HS-5 (cell line): ENCODE results near the gene SHROOM2.
A peak's percentile ranks its signal among the peaks of the same experiment; 100 is the strongest.

Experiments
- DNase-seq: peaks from one replicate; pipeline ENCODE4 v3.0.0-alpha.2; 2012; ENCODE audit warnings: low read depth

Gene SHROOM2

DNA sequence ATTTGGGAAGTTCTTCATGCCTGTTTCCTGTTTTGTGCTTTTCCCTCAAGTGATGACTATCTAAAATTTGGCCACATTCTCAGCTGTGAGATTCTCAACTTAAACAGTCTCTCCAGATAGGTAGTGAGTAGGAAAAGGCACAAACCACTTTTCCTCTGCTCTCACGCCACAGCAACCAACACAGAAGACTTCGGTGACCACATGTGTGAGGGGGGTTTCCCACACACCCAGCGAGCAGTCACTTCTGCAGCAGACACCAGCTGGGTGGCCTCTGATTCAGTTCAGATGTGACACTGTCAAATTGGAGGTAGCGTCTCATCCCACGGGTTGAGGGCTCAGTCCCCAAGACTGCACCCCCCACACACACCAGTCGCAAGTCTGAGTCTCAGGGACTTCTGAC, 155.9 kb downstream of the SHROOM2 start:
- no peak for DNase-seq

DNA sequence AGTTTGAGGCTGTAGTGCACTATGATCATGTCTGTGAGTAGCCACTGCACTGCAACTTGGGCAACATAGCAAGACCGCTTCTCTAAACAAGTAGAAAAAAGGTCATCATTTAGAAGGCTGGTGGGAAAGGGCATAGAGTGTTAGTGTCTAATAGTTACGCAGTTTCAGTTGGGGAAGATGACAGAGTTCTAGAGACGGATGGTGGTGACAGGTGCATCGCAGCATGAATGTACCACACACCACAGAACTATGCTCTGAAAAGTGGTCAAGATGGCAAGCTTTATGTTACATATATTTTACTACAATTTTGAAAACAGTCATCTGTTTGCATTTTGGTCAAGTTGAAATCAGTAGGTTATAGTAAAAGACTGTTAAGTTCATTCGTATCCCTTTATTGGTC, 157.2 kb downstream of the SHROOM2 start:
- no peak for DNase-seq

DNA sequence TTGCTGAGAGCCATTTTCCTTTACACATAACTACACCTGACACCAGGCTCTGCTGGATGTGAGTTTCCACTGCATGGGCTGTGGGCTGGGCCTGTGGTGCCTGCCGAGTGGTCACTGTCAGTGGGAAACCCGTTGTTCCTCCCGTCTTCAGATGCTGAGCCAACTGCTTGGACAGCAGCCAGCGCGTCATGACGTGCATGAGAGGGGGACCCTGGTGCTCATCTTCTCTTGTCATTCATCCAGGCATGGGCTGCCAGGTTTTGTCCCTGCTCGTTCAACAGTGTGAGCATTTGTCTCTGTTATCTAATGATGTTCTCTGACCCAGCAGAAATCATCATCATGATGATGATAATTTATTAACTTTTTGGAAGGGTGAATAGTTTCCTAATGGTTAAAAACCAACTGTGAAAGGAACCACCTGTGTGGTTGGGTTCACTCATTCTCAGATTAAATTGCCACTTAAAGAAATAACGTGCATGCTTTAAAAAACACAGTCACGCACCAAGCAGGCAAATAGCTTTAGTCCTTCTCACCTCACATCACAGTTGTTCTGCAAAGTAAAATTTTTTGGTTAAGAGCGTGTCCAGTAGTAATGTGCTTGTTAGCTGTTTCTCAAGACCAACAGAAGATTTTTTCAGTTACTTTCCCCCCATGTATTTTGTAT, 161.0 kb downstream of the SHROOM2 start:
- DNase-seq = no peak

DNA sequence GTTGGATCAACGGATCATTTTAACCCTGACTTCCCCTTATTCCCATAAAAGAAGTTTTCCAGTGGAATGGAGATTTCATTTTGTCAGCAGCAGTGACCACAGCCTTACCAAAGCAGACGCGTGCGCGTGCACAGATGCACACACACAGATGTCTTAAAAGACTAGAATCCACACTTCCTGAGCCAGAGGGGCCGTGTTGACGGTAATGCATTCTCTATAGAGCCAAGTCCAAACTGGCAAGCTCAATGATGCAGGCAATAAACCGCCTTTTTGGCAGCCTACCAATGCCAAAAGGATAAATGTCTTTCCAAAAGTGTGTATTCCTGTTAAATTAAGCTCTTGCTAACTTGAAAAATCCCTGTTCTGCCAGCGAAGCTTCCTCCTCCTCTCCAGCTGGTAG, 162.2 kb downstream of the SHROOM2 start:
- no peak for DNase-seq

DNA sequence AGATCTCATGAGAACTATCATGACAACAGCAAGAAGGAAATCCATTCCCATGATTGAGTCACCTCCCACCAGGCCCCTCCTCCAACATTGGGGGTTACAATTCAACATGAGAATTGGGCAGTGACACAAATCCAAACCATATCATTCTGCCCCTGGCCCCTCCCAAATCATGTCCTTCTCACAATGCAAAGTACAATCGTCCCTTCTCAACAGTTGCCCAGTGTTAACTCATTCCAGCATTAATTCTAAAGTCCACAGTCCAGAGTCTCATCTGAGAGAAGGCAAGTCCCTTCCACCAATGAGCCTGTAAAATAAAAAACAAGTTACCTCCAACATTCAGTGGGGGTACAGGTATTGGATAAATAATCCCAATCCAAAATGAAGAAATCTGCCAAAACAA, 166.1 kb downstream of the SHROOM2 start:
- no peak for DNase-seq

DNA sequence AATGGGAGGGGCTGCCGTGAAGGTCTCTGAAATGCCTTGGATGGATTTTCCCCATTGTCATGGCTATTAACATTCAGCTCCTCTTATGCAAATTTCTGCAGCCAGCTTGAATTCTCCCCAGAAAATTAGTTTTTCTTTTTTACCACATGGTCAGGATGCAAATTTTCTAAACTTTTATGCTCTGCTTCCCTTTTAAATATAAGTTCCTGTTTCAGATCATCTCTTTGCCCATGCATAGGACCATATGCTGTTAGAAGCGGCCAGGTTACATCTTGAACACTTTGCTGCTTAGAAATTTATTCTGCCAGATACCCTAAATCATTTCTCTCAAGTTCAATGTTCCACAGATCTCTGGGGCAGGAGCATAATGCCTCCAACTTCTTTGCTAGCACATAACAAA, 167.2 kb downstream of the SHROOM2 start:
- no peak for DNase-seq

DNA sequence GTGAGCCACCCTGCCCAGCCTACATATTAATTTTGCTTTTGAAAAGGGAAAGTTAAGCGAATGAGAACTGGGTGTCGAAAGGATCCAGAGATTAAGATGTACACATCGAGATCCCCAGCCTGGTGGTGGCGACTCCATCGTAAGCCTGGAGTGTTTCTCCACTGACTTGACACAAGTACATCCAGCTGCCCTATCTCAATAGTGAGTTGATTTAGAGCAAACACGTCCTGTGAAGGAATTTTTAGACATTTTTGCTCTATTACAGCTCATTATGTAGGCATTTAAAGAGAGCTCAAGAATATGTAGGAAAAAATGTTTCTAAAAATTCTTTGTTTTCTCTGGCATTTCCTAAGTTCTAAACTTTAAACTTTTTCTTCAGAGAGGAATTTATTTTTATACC, 169.3 kb downstream of the SHROOM2 start:
- peak; percentile 3 for DNase-seq

DNA sequence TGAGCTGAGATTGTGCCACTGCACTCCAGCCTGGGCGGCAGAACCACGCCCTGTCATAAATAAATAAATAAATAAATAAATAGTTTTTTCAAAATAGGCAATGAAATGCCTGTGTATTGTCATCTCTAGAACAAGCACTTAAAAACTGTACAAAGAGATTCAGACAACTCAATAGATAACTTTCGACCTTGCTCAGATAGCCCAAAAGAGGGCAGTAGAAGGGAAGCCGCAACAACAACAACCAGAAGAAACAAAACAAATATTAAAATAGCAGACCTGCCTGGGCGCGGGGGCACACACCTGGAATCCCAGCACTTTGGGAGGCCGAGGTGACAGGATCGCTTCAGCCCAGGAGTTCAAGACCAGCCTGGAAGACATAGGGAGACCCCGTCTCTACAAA, 171.5 kb downstream of the SHROOM2 start:
- no peak for DNase-seq

DNA sequence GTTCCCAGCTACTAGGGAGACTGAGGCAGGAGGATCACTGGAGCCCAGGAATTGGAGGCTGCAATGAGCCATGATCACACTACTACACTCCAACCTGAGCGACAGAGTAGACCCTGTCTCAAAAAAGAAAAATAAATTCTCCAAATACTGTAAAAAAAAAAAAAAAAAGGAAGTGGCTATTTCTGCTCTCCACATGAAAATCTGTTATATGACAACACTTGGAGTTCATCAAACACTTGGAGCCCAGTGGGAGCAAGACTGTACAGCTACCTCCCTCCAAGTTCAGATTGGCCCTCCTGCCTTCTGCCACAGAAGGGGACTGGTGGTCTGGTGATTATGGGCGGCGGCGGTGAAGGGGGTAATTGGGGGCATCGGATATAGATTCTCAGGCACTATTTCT, 172.0 kb downstream of the SHROOM2 start:
- no peak for DNase-seq

DNA sequence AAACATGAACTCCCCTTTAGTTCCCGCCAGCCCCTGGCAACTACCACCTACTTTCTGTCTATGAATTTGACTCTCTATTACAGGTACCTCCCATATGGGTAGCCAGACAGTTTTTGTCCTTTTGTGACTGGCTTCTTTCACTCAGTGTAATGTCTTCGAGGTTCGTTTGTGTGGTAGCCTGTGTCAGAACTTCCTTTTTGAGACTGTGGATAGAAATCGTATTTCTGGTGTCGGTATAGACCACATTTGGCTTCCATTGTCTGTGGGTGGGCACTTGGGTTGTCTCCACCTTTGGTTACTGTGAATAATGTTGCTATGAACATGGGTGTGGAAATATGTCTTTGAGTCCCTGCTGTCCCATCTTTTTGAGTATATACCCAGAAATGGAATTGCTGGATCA, 175.5 kb downstream of the SHROOM2 start:
- no peak for DNase-seq

DNA sequence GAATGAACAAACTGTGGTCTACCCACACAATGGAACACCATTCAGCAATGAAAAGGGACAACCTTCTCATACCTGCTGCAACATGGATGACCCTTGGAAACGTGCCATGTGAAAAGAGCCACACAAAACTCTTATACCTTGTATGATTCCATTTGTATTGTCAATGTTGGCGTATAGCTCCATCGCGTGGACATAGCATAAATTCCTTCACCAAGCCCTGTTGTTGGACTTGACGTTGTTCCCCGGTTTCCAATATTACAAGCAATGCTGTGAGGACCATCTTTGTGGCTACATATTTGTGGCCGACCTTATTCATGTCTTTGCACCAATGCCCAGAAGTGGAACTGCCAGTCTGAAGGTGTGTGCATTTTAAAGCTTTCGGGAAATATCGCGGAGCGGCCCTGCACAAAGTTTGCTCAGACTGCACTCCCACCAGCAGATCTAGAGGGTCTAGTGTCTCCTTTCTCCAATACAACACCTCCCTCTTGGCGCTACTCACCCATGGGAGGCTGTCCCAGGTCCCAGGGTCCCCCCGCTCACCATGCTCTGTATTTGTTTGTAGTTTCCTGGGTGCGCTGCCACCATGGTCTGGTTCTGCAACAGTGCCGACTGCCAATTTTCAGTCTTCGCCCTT, 180.7 kb downstream of the SHROOM2 start, which contains the start of gene CLDN34:
Gene CLDN34 (plus strand): TSS at position 584 of the 634 bp plus-strand sequence. CDS start 0 bp downstream, at position 584.
- no peak for DNase-seq

DNA sequence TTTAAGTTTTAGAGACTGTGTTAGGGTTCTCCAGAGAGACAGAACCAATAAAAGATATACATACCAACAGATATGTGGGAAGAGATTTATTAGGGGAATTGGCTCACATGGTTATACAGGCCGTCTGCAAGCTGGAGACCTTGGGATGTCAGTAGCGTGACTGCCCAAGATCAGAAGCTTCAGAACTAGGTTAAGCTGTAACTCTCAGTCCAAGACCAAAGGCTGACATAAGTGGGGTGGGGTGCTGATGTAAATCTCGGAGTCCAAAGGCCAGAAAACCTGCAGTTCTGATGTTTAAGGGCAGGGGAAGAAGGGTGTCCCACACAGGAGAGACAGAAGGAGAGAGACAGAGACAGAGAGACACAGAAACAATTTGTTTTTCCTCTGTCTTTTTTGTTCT, 191.4 kb downstream of the SHROOM2 start:
- no peak for DNase-seq

DNA sequence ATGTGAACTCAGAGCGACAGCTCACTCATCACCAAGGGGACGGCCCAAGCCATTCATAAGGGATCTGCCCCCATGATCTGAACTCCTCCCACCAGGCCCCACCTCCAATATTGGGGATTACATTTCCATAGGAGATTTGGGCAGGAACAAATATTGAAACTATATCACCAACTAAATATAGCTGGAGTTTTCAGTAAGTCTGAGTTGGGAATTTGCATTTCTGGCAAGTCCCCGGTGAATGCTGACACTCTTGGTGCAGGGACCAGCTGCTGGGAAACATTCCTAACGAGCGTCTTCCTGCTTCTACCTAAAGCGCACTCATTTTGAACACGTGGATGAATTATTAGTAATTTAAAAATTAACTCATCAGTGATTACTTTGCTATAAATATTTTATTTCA, 194.2 kb downstream of the SHROOM2 start:
- no peak for DNase-seq

DNA sequence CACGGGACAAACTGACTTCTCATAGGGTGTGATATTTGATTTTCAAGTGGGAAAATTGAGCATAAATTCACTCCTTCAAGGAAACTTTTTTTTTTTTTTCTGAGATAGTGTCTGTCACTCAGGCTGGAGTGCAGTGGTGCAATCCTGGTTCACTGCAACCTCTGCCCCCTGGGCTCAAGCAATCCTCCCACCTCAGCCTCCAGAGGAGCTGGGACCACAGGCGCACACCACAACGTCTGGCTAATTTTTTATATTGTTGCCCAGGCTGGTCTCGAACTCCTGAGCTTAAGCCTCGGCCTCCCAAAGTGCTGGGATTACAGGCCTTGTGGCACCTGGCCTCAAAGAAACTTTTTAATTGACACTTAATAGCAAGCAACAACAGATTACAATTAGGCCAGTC, 194.7 kb downstream of the SHROOM2 start:
- no peak for DNase-seq

DNA sequence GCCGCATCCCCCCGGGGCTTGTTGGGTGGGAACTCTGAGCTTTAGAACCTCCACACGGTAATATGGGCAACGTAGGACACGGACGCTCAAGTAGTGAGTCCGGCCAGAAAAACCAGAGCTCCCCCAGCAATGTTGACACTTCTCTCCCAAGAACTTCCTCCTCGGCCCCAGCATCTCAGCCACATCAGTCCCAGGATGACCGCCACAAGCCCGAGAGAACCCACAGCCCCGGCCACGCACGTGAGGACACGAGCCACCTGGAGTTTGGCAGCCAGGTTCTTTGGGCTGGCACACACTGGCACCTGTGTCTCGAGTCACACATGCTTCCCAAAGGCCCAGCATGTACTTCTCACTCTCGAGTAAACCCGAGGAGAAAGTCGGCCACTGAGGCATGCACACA, 197.2 kb downstream of the SHROOM2 start:
- no peak for DNase-seq

DNA sequence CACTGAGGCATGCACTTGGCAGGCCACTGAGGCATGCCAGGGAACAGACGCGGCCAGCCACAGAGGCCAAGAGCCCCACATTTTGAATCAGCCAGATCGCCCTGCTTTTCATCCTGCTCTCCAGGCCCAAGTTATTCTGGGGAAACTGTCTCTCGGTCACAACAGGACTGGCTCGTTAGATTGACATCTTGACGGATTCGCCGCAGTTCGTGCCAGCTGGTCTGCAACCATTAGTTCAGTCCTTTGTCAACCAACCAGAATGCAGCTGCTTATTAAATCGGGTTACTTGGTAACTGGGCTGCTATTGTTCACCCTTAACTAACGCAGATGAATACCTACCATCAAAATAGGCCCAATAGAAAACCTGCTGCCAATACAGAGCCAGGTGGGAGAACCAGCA, 197.6 kb downstream of the SHROOM2 start:
- no peak for DNase-seq

DNA sequence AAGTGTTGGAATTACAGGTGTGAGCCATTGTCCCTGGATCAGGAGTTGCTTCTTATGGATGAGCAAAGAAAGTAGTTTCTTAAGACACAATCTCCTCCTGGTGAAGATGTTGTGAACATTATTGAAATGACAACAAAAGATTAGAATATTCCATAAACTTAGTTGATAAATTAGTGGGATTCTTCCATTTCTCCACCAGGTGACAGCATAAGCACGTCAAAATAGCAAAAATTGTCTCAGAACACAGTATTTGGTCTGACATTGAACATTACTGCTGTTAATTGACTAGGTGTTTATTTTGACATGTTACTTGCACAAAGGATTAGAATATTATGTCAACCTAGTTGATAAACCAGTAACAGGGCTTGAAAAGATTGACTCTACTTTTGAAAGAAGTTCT, 202.5 kb downstream of the SHROOM2 start:
- DNase-seq = no peak

DNA sequence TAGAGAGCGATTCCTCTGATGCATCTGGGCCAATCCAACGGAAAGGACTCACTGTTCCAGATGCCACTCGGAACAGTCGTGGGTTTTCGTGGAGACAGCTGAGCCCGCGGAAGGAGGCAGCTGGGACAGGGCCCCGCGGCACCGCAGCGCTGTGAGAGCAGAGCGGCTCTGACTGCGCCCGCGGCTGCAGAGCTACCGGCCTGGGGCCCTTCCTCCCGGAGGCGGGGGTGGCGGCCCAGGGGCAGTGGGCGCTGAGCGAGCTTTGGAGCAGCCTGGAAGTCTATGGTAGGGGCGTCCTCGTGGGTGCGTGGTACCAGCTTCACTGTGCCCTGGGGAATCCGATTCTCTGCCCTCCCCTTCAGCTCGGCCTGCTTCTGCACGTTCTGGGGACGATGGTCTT, 205.8 kb downstream of the SHROOM2 start:
- no peak for DNase-seq

DNA sequence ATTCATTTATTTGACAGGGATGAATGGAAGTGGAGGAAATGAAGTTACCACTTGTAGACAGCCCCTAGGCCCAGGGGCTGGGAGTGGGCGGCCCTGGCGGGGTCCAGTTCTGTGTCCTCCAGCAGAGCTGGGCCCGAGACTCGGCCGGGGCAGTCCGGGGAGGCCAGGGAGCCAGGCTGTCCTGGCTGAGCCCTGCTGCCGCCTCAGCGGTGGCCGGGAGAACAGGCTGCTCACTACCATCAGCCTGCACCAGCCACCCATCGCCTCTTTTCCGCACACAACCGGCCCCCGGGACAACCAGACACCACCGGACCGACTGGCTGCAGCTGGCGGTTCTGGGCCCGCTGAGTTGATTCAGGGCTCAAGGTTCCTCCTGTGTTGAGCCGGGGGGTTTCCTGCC, 206.5 kb downstream of the SHROOM2 start:
- no peak for DNase-seq

DNA sequence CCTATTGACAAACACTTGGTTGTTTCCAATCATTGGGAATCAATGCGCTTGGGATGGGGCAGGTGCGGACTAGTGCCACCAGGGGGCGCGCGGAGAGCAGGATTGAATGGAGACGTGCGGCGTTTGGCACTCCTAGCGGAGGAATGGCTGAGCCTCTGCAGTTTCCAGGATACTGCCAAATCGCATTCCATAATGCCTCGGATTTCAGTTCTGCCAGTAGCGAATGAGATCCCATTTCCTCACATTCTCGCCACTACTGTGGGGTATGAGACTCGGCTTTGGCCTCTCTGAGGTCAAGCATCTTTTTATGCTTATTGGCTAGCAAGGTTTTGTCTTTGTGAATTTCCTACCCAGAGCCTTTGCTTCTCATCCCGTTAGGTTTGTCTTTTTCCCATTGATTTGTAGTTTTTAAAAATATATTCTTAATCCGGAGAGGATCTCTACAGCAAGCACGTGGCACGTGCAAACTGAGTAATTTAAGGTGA, 209.7 kb downstream of the SHROOM2 start:
- DNase-seq = no peak

DNA sequence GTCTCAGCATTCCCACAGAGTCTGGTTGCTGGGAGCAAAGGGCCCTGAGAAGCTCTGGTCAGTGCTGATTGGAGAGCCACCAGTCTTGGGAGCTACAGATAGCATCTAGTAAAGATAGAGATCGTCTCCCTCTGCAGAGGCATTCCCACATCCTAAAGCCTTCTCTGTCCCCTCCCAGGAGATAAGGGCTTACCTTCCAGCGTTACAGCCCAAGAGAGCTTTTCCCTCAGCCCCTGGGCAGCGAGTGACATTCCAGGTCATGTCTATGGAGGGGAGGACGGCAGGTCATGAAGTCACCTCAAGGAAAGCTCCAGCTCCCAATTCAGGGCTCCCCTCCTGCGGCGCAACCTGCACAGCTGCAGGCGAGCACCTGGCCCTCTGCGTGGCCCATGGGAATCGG, 210.8 kb downstream of the SHROOM2 start:
- DNase-seq = no peak

DNA sequence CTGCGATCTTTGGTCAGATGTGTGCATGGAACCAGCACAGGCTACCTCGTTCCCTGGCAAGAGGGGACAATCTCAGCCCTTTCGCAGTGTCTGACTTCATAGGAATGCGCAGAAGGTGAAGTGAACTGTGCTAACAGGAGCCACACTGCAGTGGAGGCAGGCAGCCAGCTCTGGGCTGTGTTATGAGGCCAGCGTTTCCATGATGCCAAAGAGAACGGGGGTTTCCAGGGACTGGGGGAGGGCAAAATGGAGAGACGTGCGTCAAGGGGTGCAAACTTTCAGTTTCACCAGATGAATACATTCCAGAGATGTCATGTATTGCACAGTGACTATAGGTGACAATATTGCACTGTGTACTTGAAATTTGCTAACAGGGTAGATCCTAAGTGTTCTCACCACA, 211.3 kb downstream of the SHROOM2 start:
- no peak for DNase-seq
